HepG2 (cell line): Measurements from ENCODE around the gene NFKBIL1. TPM values are rescaled to one million over a fixed set of nuclear protein-coding genes. Genes with fewer than 3 reads are reported as not detected.

ENCODE experiments used
- FOXA3 ChIP-seq: IDR thresholded peaks from 2 replicates; pipeline ENCODE4 v1.6.1; 2016; ENCODE audit warnings: missing genetic modification reagents, missing compliant biosample characterization
- MTA3 ChIP-seq: sonication (generic); formaldehyde crosslinking; IDR thresholded peaks from 2 replicates; pipeline ENCODE4 v1.4.0; 2020; ENCODE audit warnings: missing genetic modification reagents
- MYC ChIP-seq: sonication (generic); formaldehyde crosslinking; IDR thresholded peaks from 2 replicates; pipeline ENCODE4 v1.9.0; 2021; ENCODE audit warnings: missing genetic modification reagents, borderline replicate concordance
- SMYD3 ChIP-seq: sonication (generic); formaldehyde crosslinking; IDR thresholded peaks from 2 replicates; pipeline ENCODE4 v1.8.1; 2023; ENCODE audit warnings: mild to moderate bottlenecking, missing genetic modification reagents
- SOX13 ChIP-seq, 3 experiments: fragments of 450-650 bp in 1 of 3; sonication (generic) in 1 of 3; formaldehyde crosslinking in 1 of 3; IDR thresholded peaks in 2 of 3; conservative IDR thresholded peaks in 1 of 3; 2 replicates each; pipeline versions ENCODE4 v1.5.0 to v1.6.1; 2016 to 2020; ENCODE audit warnings: antibody characterized with exemption in 1 of 3, mild to moderate bottlenecking in 1 of 3, missing compliant biosample characterization in 1 of 3, missing genetic modification reagents in 1 of 3, moderate library complexity in 1 of 3
- ZNF746 ChIP-seq: sonication (generic); formaldehyde crosslinking; IDR thresholded peaks from 2 replicates; pipeline ENCODE4 v1.8.0; 2022; ENCODE audit warnings: mild to moderate bottlenecking, missing genetic modification reagents
- ZNF749 ChIP-seq: sonication (generic); formaldehyde crosslinking; IDR thresholded peaks from 2 replicates; pipeline ENCODE4 v1.8.0; 2022; ENCODE audit warnings: mild to moderate bottlenecking, missing genetic modification reagents, moderate library complexity, borderline replicate concordance
- polyA plus RNA-seq, 8 experiments: library from polyadenylated mRNA; depleted of rRNA in 3 of 8; stranded (reverse) in 7 of 8; unstranded in 1 of 8; fragments of >200 nt; fragmentation: Illumina TruSeq in 4 of 8; extraction: Trizol in 4 of 8; gene quantifications; 2 replicates each; pipeline versions ENCODE4 v1.2.1 to v1.2.3, GENCODE V29; 2011 to 2016; ENCODE audit warnings: low read depth in 4 of 8, missing spikeins in 1 of 8, mixed read lengths in 1 of 8; ENCODE audit not compliant: insufficient read depth in 1 of 8
- total RNA-seq, 5 experiments: library from RNA; depleted of rRNA; stranded (reverse); fragments of >200 nt; fragmentation: Illumina TruSeq; extraction: Trizol; gene quantifications; 2 replicates each; pipeline ENCODE4 v1.2.3, GENCODE V29; 2016; ENCODE audit warnings: low read depth in 1 of 5
- TF ChIP-seq, protein P1 (sequence below): sonication (generic); formaldehyde crosslinking; IDR thresholded peaks from 2 replicates; pipeline ENCODE4 v1.4.0; 2020; ENCODE audit warnings: mild to moderate bottlenecking, missing genetic modification reagents
- TF ChIP-seq, protein P2 (sequence below): sonication (generic); formaldehyde crosslinking; IDR thresholded peaks from 2 replicates; pipeline ENCODE4 v1.4.0; 2020; ENCODE audit warnings: missing genetic modification reagents, borderline replicate concordance
- TF ChIP-seq, protein P3 (sequence below): sonication (generic); formaldehyde crosslinking; IDR thresholded peaks from 2 replicates; pipeline ENCODE4 v1.5.0; 2020; ENCODE audit warnings: mild to moderate bottlenecking, missing genetic modification reagents
- TF ChIP-seq, protein P4 (sequence below): IDR thresholded peaks from 2 replicates; pipeline ENCODE4 v1.6.1; 2016; ENCODE audit warnings: mild to moderate bottlenecking

The NFKBIL1 gene
- total and polyA plus RNA-seq, 2 of the 13 experiments (the other 11 are each of a cell fraction or from before 2014, with no cell fraction given), result 9.7 to 19.5 TPM

DNA sequence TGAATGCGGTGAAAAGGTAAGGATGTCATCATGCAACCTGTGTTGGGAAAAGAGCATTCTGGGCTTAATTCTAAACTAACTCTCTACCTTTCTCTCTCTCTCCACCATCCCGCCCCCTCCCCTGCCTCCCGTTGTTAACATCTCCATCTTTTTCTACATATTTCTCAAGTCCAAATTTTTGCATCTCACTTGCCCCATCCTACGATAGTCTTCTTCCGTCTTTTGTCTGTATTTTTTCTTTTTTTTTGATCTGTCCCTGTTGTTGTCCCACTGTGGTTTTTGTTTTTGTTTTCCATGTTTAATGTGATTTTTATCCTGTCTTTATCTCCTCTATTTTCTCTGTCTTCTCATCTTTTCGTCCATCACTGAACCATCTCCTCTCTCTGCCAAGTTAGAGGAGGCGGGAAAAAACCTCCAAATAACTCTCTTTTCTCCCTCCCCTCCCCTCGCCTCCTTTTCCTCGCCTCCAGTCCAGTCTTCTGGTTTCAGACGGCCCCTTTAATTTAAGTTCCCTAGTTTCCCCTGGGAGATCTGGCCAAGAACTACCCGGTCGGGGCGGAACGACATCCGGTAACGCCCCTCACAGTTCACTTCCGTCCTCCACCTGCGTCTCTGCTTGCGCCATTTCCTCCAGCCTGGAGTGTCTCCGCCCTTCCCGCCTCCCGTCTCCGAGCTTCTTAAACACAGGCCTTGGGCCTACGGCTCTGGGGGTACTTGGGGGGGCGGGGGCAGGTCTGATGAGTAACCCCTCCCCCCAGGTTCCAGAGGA is at the start of gene NFKBIL1 (continued):
- TF ChIP-seq ZNF746 (no peak; the same call in 1 of the 2 replicates), SOX13 (IDR thresholded peaks at IDR 0.05) (no peak; the same call in 1 of the 2 replicates), SOX13 (CRISPR knock-in tag; conservative IDR thresholded peaks at IDR 0.05 in 1 of 2, IDR thresholded peaks at IDR 0.05 in 1 of 2) (peak in 1 of 2 experiments; percentile 35; a peak in 1 of 4 replicates), ZNF749 (CRISPR knock-in tag) (no peak), MYC (CRISPR knock-in tag) (peak; percentile 47; the same call in 1 of the 2 replicates), FOXA3 (CRISPR knock-in tag) (peak; percentile 77), SMYD3 (CRISPR knock-in tag) (0 out of 2 replicates have a peak, but pooled peaks have one; percentile 61), MTA3 (CRISPR knock-in tag) (no peak)
- TF ChIP-seq, protein P1, sequence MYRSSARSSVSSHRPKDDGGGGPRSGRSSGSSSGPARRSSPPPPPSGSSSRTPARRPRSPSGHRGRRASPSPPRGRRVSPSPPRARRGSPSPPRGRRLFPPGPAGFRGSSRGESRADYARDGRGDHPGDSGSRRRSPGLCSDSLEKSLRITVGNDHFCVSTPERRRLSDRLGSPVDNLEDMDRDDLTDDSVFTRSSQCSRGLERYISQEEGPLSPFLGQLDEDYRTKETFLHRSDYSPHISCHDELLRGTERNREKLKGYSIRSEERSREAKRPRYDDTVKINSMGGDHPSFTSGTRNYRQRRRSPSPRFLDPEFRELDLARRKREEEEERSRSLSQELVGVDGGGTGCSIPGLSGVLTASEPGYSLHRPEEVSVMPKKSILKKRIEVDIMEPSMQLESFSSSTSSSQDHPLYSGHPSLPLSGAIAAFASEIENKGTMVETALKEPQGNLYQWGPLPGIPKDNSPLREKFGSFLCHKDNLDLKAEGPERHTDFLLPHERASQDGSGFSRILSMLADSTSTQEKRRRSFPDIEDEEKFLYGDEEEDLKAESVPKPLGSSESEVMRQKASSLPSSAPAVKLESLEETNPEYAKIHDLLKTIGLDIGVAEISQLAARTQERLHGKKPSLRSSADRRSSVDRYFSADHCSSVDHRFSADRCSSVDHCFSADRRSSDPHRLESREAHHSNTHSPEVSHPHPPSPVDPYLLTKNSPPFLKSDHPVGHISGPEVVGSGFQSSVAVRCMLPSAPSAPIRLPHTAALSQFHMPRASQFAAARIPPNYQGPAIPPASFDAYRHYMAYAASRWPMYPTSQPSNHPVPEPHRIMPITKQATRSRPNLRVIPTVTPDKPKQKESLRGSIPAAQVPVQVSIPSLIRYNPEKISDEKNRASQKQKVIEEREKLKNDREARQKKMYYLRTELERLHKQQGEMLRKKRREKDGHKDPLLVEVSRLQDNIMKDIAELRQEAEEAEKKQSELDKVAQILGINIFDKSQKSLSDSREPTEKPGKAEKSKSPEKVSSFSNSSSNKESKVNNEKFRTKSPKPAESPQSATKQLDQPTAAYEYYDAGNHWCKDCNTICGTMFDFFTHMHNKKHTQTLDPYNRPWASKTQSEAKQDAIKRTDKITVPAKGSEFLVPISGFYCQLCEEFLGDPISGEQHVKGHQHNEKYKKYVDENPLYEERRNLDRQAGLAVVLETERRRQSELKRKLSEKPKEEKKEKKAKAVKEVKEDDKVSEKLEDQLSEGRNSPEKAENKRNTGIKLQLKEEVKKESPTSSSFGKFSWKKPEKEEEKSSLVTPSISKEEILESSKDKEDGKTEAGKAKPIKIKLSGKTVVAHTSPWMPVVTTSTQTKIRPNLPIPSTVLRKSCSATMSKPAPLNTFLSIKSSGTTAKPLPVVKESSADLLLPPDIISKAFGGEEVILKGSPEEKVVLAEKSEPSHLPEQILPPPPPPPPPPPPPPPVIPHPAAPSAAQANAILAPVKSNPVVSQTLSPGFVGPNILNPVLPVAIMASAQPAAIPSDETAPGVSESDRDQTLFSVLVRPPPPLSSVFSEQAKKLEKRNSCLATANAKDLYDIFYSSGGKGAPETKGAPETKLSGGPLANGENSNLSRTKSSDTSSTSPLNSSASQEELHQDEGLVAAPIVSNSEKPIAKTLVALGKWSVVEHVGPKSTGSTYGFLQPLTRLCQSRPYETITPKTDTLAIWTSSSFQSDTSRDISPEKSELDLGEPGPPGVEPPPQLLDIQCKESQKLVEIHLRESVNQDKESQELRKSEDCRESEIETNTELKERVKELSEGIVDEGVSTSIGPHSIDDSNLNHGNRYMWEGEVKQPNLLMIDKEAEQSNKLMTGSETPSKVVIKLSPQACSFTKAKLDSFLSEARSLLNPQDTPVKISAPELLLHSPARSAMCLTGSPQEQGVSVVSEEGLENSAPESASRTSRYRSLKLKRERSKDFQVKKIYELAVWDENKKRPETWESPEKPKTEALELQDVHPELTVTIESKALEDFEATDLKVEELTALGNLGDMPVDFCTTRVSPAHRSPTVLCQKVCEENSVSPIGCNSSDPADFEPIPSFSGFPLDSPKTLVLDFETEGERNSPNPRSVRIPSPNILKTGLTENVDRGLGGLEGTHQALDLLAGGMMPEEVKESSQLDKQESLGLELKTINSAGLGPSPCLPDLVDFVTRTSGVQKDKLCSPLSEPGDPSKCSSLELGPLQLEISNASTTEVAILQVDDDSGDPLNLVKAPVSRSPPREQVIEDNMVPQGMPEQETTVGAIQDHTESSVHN (CRISPR knock-in tag), result no peak
- TF ChIP-seq, protein P2, sequence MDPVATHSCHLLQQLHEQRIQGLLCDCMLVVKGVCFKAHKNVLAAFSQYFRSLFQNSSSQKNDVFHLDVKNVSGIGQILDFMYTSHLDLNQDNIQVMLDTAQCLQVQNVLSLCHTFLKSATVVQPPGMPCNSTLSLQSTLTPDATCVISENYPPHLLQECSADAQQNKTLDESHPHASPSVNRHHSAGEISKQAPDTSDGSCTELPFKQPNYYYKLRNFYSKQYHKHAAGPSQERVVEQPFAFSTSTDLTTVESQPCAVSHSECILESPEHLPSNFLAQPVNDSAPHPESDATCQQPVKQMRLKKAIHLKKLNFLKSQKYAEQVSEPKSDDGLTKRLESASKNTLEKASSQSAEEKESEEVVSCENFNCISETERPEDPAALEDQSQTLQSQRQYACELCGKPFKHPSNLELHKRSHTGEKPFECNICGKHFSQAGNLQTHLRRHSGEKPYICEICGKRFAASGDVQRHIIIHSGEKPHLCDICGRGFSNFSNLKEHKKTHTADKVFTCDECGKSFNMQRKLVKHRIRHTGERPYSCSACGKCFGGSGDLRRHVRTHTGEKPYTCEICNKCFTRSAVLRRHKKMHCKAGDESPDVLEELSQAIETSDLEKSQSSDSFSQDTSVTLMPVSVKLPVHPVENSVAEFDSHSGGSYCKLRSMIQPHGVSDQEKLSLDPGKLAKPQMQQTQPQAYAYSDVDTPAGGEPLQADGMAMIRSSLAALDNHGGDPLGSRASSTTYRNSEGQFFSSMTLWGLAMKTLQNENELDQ (CRISPR knock-in tag), result no peak
- TF ChIP-seq, protein P3, sequence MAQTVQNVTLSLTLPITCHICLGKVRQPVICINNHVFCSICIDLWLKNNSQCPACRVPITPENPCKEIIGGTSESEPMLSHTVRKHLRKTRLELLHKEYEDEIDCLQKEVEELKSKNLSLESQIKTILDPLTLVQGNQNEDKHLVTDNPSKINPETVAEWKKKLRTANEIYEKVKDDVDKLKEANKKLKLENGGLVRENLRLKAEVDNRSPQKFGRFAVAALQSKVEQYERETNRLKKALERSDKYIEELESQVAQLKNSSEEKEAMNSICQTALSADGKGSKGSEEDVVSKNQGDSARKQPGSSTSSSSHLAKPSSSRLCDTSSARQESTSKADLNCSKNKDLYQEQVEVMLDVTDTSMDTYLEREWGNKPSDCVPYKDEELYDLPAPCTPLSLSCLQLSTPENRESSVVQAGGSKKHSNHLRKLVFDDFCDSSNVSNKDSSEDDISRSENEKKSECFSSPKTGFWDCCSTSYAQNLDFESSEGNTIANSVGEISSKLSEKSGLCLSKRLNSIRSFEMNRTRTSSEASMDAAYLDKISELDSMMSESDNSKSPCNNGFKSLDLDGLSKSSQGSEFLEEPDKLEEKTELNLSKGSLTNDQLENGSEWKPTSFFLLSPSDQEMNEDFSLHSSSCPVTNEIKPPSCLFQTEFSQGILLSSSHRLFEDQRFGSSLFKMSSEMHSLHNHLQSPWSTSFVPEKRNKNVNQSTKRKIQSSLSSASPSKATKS (CRISPR knock-in tag), result no peak
- TF ChIP-seq, protein P4, sequence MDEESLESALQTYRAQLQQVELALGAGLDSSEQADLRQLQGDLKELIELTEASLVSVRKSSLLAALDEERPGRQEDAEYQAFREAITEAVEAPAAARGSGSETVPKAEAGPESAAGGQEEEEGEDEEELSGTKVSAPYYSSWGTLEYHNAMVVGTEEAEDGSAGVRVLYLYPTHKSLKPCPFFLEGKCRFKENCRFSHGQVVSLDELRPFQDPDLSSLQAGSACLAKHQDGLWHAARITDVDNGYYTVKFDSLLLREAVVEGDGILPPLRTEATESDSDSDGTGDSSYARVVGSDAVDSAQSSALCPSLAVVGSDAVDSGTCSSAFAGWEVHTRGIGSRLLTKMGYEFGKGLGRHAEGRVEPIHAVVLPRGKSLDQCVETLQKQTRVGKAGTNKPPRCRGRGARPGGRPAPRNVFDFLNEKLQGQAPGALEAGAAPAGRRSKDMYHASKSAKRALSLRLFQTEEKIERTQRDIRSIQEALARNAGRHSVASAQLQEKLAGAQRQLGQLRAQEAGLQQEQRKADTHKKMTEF (CRISPR knock-in tag), result peak; percentile 57
